T47D (cell line): ENCODE measurements around the gene PAF1.

ENCODE experiments used
- DNase-seq, 2 experiments: peaks; one replicate each; pipeline versions ENCODE4 v3.0.0 to v3.0.0-alpha.2; 2011 to 2012; ENCODE audit warnings: low read depth in 1 of 2, low spot score in 1 of 2
- JUND ChIP-seq: IDR thresholded peaks from 2 replicates; pipeline ENCODE4 v1.6.1; 2012; ENCODE audit warnings: low read depth
- in situ Hi-C: cut with HindIII; loops from 2 replicates; pipeline ENCODE4 v1.10.0; 2016; ENCODE audit warnings: low sequenced_read_pairs, low pct_unique_long_range_greater_than_20kb

The PAF1 gene

GRCh38 chr19:39426170-39426569, 35.3 kb upstream of the PAF1 start:
- in situ Hi-C loops, result no loop called here
- no peak for DNase-seq
- no peak for TF ChIP-seq JUND

GRCh38 chr19:39425744-39426143, 34.8 kb upstream of the PAF1 start:
- no peak for TF ChIP-seq JUND
- no peak for DNase-seq
- in situ Hi-C loops, result no loop called here

- no peak for TF ChIP-seq JUND
- DNase-seq, result no peak
- in situ Hi-C loops, result no loop called here
Observed at GRCh38 chr19:39424934-39425333, 34.0 kb upstream of the PAF1 start.

- in situ Hi-C loops, result no loop called here
- no peak for TF ChIP-seq JUND
- DNase-seq, result no peak
Observed at GRCh38 chr19:39423258-39424086, 32.6 kb upstream of the PAF1 start.

- TF ChIP-seq JUND, result no peak
- in situ Hi-C loops, result no loop called here
Observed at GRCh38 chr19:39422020-39422419, 31.1 kb upstream of the PAF1 start.

GRCh38 chr19:39420769-39421168, 29.9 kb upstream of the PAF1 start:
- no peak for TF ChIP-seq JUND
- no peak for DNase-seq
- in situ Hi-C loops, result no loop called here

More at GRCh38 chr19:39422020-39422419, 31.1 kb upstream of the PAF1 start:
- no peak for DNase-seq

- in situ Hi-C loops, result no loop called here
- no peak for DNase-seq
- TF ChIP-seq JUND, result no peak
Observed at GRCh38 chr19:39419003-39419402, 28.1 kb upstream of the PAF1 start.

GRCh38 chr19:39417463-39418181, 26.7 kb upstream of the PAF1 start:
- DNase-seq, result no peak
- in situ Hi-C loops, result no loop called here
- TF ChIP-seq JUND, result no peak

- no peak for DNase-seq
- in situ Hi-C loops, result no loop called here
- TF ChIP-seq JUND, result no peak
Observed at GRCh38 chr19:39416152-39417120, 25.5 kb upstream of the PAF1 start.

GRCh38 chr19:39415111-39416046, 24.5 kb upstream of the PAF1 start:
- in situ Hi-C loops, result no loop called here
- TF ChIP-seq JUND, result no peak
- DNase-seq, result no peak

GRCh38 chr19:39413911-39414608, 23.2 kb upstream of the PAF1 start:
- in situ Hi-C loops, result no loop called here
- no peak for DNase-seq
- TF ChIP-seq JUND, result no peak
